ENCODE measurements around the gene QRICH2. TPM values are rescaled to one million over a fixed set of nuclear protein-coding genes. Genes with fewer than 3 reads are reported as not detected.

Gene QRICH2
- polyA plus RNA-seq (2013, experiment 1 of 2): 1.2 TPM
- 1.3 TPM for polyA plus RNA-seq (2013, experiment 2 of 2)

- Histone ChIP-seq H3K4me2 (ENCODE audit: low read length) (no peak within 1 kb of the TSS), H4K8ac (ENCODE audit: low read depth, low read length) (no peak within 1 kb of the TSS), H3K27me3 (ENCODE audit: insufficient read depth, low read length, poor library complexity) (no peaks in the 10 kb centered on the region), H3K18ac (ENCODE audit: low read length) (no peak within 1 kb of the TSS), H3K79me2 (ENCODE audit: control insufficient read depth, insufficient read depth, low read length) (no peaks in the 10 kb centered on the region), H3K79me1 (ENCODE audit: low read length) (no peaks in the 10 kb centered on the region), H3K23ac (ENCODE audit: low read length) (no peak within 1 kb of the TSS), H3K36me3 (ENCODE audit: control insufficient read depth, insufficient read depth, low read length) (no peaks in the 10 kb centered on the region), H2BK15ac (replicated peaks; ENCODE audit: low read depth) (no peak within 1 kb of the TSS), H2AK5ac (ENCODE audit: low read length) (no peak within 1 kb of the TSS), H3K56ac (ENCODE audit: low read length) (no peak within 1 kb of the TSS), H3K27ac (ENCODE audit: low read depth, low read length) (no peak within 1 kb of the TSS), H3K4me3 (ENCODE audit: low read length) (no peak within 1 kb of the TSS), H2BK5ac (ENCODE audit: low read length) (no peak within 1 kb of the TSS), H3K9ac (ENCODE audit: low read length) (no peak within 1 kb of the TSS), H4K5ac (ENCODE audit: low read length) (no peak within 1 kb of the TSS), H2BK120ac (ENCODE audit: low read depth, low read length) (no peak within 1 kb of the TSS), H3K4ac (ENCODE audit: low read depth, low read length) (no peak within 1 kb of the TSS), H3K4me1 (ENCODE audit: control insufficient read depth, low read depth, low read length) (no peaks in the 10 kb centered on the region)
- WGBS (ENCODE audit: extremely low coverage, insufficient coverage, low lambda C conversion rate): no CpG with 5 or more reads among the region's 44 CpGs
- no peak for DNase-seq
Observed at GRCh38 chr17:76307966-76308338, at the start of gene QRICH2. TSS of gene QRICH2 (minus strand) at chr17:76308276. CDS start at chr17:76307998, 278 bp downstream.

GRCh38 chr17:76357597-76358158, 49.6 kb upstream of the QRICH2 start:
- Histone ChIP-seq H3K4me3 (ENCODE audit: low read length) (no peak overlapping the region), H2BK120ac (ENCODE audit: low read depth, low read length) (no peak overlapping the region), H2BK5ac (ENCODE audit: low read length) (no peak overlapping the region), H3K79me2 (ENCODE audit: control insufficient read depth, insufficient read depth, low read length) (peaks cover 1% of the 10 kb centered on the region), H3K9ac (ENCODE audit: low read length) (no peak overlapping the region), H3K27me3 (ENCODE audit: insufficient read depth, low read length, poor library complexity) (no peaks in the 10 kb centered on the region), H3K56ac (ENCODE audit: low read length) (no peak overlapping the region), H3K36me3 (ENCODE audit: control insufficient read depth, insufficient read depth, low read length) (no peaks in the 10 kb centered on the region), H3K27ac (ENCODE audit: low read depth, low read length) (no peak overlapping the region), H3K4me1 (ENCODE audit: control insufficient read depth, low read depth, low read length) (no peaks in the 10 kb centered on the region), H3K4ac (ENCODE audit: low read depth, low read length) (no peak overlapping the region), H3K18ac (ENCODE audit: low read length) (no peak overlapping the region), H4K8ac (ENCODE audit: low read depth, low read length) (no peak overlapping the region), H2BK15ac (replicated peaks; ENCODE audit: low read depth) (no peak overlapping the region), H2AK5ac (ENCODE audit: low read length) (no peak overlapping the region), H3K79me1 (ENCODE audit: low read length) (peaks cover 3% of the 10 kb centered on the region), H4K5ac (ENCODE audit: low read length) (no peak overlapping the region), H3K23ac (ENCODE audit: low read length) (no peak overlapping the region), H3K4me2 (ENCODE audit: low read length) (no peak overlapping the region)
- no CpG with 5 or more reads among the region's 6 CpGs for WGBS (ENCODE audit: extremely low coverage, insufficient coverage, low lambda C conversion rate)
- DNase-seq: no peak

- Histone ChIP-seq H3K18ac (ENCODE audit: low read length) (no peak overlapping the region), H3K9ac (ENCODE audit: low read length) (no peak overlapping the region), H3K79me1 (ENCODE audit: low read length) (peaks cover 4% of the 10 kb centered on the region), H3K27me3 (ENCODE audit: insufficient read depth, low read length, poor library complexity) (no peaks in the 10 kb centered on the region), H3K4ac (ENCODE audit: low read depth, low read length) (no peak overlapping the region), H3K27ac (ENCODE audit: low read depth, low read length) (no peak overlapping the region), H2BK5ac (ENCODE audit: low read length) (no peak overlapping the region), H3K4me1 (ENCODE audit: control insufficient read depth, low read depth, low read length) (no peaks in the 10 kb centered on the region), H2BK15ac (replicated peaks; ENCODE audit: low read depth) (no peak overlapping the region), H4K5ac (ENCODE audit: low read length) (no peak overlapping the region), H3K4me2 (ENCODE audit: low read length) (no peak overlapping the region), H3K36me3 (ENCODE audit: control insufficient read depth, insufficient read depth, low read length) (no peaks in the 10 kb centered on the region), H4K8ac (ENCODE audit: low read depth, low read length) (no peak overlapping the region), H3K4me3 (ENCODE audit: low read length) (no peak overlapping the region), H3K23ac (ENCODE audit: low read length) (no peak overlapping the region), H3K79me2 (ENCODE audit: control insufficient read depth, insufficient read depth, low read length) (peaks cover 2% of the 10 kb centered on the region), H2AK5ac (ENCODE audit: low read length) (no peak overlapping the region), H2BK120ac (ENCODE audit: low read depth, low read length) (no peak overlapping the region), H3K56ac (ENCODE audit: low read length) (no peak overlapping the region)
- no CpG with 5 or more reads among the region's 12 CpGs for WGBS (ENCODE audit: extremely low coverage, insufficient coverage, low lambda C conversion rate)
- no peak for DNase-seq
Observed at GRCh38 chr17:76356803-76357456, 48.9 kb upstream of the QRICH2 start.

- no peaks in the 10 kb centered on the region for H3K4me1 ChIP-seq (ENCODE audit: control insufficient read depth, low read depth, low read length)
- no CpG with 5 or more reads among the region's 13 CpGs for WGBS (ENCODE audit: extremely low coverage, insufficient coverage, low lambda C conversion rate)
Observed at GRCh38 chr17:76354747-76355310, 46.8 kb upstream of the QRICH2 start.

GRCh38 chr17:76354317-76354729, 46.2 kb upstream of the QRICH2 start:
- Histone ChIP-seq H3K9ac (ENCODE audit: low read length) (peak overlapping the region; percentile 74), H3K56ac (ENCODE audit: low read length) (peak overlapping the region; percentile 97), H3K18ac (ENCODE audit: low read length) (peak overlapping the region; percentile 5), H3K36me3 (ENCODE audit: control insufficient read depth, insufficient read depth, low read length) (no peaks in the 10 kb centered on the region), H3K79me2 (ENCODE audit: control insufficient read depth, insufficient read depth, low read length) (peaks cover 2% of the 10 kb centered on the region), H3K4me2 (ENCODE audit: low read length) (peak overlapping the region; percentile 83), H2BK15ac (replicated peaks; ENCODE audit: low read depth) (no peak overlapping the region), H3K4me3 (ENCODE audit: low read length) (peak overlapping the region; percentile 57), H3K27ac (ENCODE audit: low read depth, low read length) (no peak overlapping the region), H4K5ac (ENCODE audit: low read length) (no peak overlapping the region), H2BK120ac (ENCODE audit: low read depth, low read length) (no peak overlapping the region), H2AK5ac (ENCODE audit: low read length) (no peak overlapping the region), H3K4me1 (ENCODE audit: control insufficient read depth, low read depth, low read length) (no peaks in the 10 kb centered on the region), H4K8ac (ENCODE audit: low read depth, low read length) (no peak overlapping the region), H3K4ac (ENCODE audit: low read depth, low read length) (no peak overlapping the region), H2BK5ac (ENCODE audit: low read length) (no peak overlapping the region), H3K27me3 (ENCODE audit: insufficient read depth, low read length, poor library complexity) (no peaks in the 10 kb centered on the region), H3K23ac (ENCODE audit: low read length) (no peak overlapping the region), H3K79me1 (ENCODE audit: low read length) (peaks cover 4% of the 10 kb centered on the region)
- WGBS (ENCODE audit: extremely low coverage, insufficient coverage, low lambda C conversion rate): no CpG with 5 or more reads among the region's 18 CpGs
- DNase-seq: no peak

More at GRCh38 chr17:76354747-76355310, 46.8 kb upstream of the QRICH2 start:
- Histone ChIP-seq H3K79me1 (ENCODE audit: low read length) (peaks cover 4% of the 10 kb centered on the region), H2BK15ac (replicated peaks; ENCODE audit: low read depth) (no peak overlapping the region), H3K23ac (ENCODE audit: low read length) (no peak overlapping the region), H3K56ac (ENCODE audit: low read length) (peak overlapping the region; percentile 56), H2BK120ac (ENCODE audit: low read depth, low read length) (no peak overlapping the region), H3K4me2 (ENCODE audit: low read length) (no peak overlapping the region), H3K18ac (ENCODE audit: low read length) (no peak overlapping the region), H3K27ac (ENCODE audit: low read depth, low read length) (no peak overlapping the region), H3K27me3 (ENCODE audit: insufficient read depth, low read length, poor library complexity) (no peaks in the 10 kb centered on the region), H2AK5ac (ENCODE audit: low read length) (no peak overlapping the region), H3K79me2 (ENCODE audit: control insufficient read depth, insufficient read depth, low read length) (peaks cover 2% of the 10 kb centered on the region), H2BK5ac (ENCODE audit: low read length) (no peak overlapping the region), H3K9ac (ENCODE audit: low read length) (peak overlapping the region; percentile 1), H3K4ac (ENCODE audit: low read depth, low read length) (no peak overlapping the region), H4K5ac (ENCODE audit: low read length) (no peak overlapping the region), H4K8ac (ENCODE audit: low read depth, low read length) (no peak overlapping the region), H3K4me3 (ENCODE audit: low read length) (no peak overlapping the region), H3K36me3 (ENCODE audit: control insufficient read depth, insufficient read depth, low read length) (no peaks in the 10 kb centered on the region)
- peak; percentile 48 for DNase-seq

All from mesendoderm (in vitro differentiated cells).